Breast epithelium (tissue), 3 donors: ENCODE results near the gene MAST1.

ENCODE experiments used
- POLR2A ChIP-seq: fragments of 450-650 bp; IDR thresholded peaks from one replicate; pipeline ENCODE4 v1.6.1; 2016; ENCODE audit warnings: antibody characterized with exemption, mild to moderate bottlenecking, moderate library complexity
- POLR2AphosphoS5 ChIP-seq, 3 donors: sonication (generic); formaldehyde crosslinking; IDR thresholded peaks; one replicate each; pipeline ENCODE4 v1.6.1; 2017; ENCODE audit warnings: antibody characterized with exemption in 3 of 3
- TF ChIP-seq, protein P1 (sequence below), 3 donors: fragments of 450-650 bp; IDR thresholded peaks; one replicate each; pipeline ENCODE4 v1.5.1; 2016 to 2017; ENCODE audit warnings: antibody characterized with exemption in 3 of 3, mild to moderate bottlenecking in 3 of 3, moderate library complexity in 3 of 3

DNA sequence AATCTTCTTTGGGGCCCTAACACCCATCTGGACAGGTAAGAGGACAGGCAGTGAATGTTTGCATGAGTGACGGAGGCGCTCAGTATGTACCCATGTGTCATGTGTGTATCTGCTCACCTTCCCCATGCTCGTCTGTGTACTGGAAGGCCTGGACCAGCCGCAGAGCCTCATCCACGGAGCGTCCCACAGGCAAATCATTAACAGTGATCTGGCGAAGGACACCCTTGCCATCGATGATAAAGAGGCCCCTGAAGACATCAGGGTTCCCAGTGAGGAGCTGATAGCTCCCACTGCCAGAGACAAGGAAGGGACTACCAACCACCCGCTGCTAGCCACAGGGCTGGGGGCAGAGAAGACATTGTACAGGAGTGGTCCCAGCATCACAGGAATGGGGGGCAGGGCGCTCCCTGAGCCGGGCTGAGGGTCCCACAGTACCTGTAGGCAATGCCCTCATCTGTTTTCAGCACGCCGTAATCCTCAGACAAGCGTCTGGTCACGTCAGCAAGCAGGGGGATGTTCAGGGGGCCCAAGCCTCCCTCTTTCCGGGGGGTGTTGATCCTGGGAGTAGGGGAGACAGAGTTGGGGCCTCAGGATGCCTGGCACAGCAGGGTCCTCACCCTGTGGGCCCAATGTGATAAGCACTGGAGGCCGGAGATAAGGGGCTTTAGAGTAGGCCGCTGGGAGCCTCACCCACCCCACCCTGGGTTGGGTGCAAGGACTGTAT is 38.4 kb upstream of the MAST1 start:
- TF ChIP-seq, protein P1, sequence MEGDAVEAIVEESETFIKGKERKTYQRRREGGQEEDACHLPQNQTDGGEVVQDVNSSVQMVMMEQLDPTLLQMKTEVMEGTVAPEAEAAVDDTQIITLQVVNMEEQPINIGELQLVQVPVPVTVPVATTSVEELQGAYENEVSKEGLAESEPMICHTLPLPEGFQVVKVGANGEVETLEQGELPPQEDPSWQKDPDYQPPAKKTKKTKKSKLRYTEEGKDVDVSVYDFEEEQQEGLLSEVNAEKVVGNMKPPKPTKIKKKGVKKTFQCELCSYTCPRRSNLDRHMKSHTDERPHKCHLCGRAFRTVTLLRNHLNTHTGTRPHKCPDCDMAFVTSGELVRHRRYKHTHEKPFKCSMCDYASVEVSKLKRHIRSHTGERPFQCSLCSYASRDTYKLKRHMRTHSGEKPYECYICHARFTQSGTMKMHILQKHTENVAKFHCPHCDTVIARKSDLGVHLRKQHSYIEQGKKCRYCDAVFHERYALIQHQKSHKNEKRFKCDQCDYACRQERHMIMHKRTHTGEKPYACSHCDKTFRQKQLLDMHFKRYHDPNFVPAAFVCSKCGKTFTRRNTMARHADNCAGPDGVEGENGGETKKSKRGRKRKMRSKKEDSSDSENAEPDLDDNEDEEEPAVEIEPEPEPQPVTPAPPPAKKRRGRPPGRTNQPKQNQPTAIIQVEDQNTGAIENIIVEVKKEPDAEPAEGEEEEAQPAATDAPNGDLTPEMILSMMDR (IDR thresholded peaks at IDR 0.05): no peak
- no peak for TF ChIP-seq POLR2A
- no peak for TF ChIP-seq POLR2AphosphoS5 (IDR thresholded peaks at IDR 0.05)
